Caco-2 (cell line): ENCODE data around the gene CITED2. TPM values are rescaled to one million over a fixed set of nuclear protein-coding genes. Genes with fewer than 3 reads are reported as not detected.
"Not testable (repeated sequence)": the region's sequence is repeated elsewhere in the genome, so short reads cannot be mapped to it uniquely, and the experiment has no call there.

Experiments used
- BruUV-seq: library from RNA; stranded (reverse); fragments of 400-500 nt; replicated peaks from 2 replicates; lab custom pipeline; 2021; lab: Mats Ljungman, UMichigan
- CTCF ChIA-PET: fragments of 300-600 bp; sonication (Branson Sonifier 250); formaldehyde crosslinking; loops from one replicate; lab custom pipeline; 2022; ENCODE audit warnings: antibody characterized with exemption; lab: Charles Lee
- POLR2A ChIA-PET: fragments of 300-600 bp; sonication (Branson Sonifier 250); formaldehyde crosslinking; loops from one replicate; lab custom pipeline; 2022; ENCODE audit warnings: antibody characterized with exemption; lab: Charles Lee
- DNase-seq, 2 experiments: peaks; one replicate each; pipeline versions ENCODE4 v3.0.0 to v3.0.0-alpha.2; 2020 to 2022
- H3K27me3 ChIP-seq: replicated peaks from 2 replicates; pipeline ENCODE4 v1.6.0; 2011; ENCODE audit warnings: low read length; ENCODE audit not compliant: control insufficient read depth, insufficient read depth
- H3K36me3 ChIP-seq: 2 replicates; pipeline ENCODE4 v1.5.1; 2011; ENCODE audit warnings: low read length; ENCODE audit not compliant: control insufficient read depth, insufficient read depth
- H3K4me1 ChIP-seq: fragments of 250-450 bp; sonication (Bioruptor Pico); 2 replicates; pipeline ENCODE4 v1.5.1; 2020; ENCODE audit warnings: mild to moderate bottlenecking
- H3K4me3 ChIP-seq: 2 replicates; pipeline ENCODE4 v1.5.1; 2011; ENCODE audit warnings: low read depth, mild to moderate bottlenecking, control low read depth, low read length
- H3K9me3 ChIP-seq: fragments of 250-450 bp; sonication (Bioruptor Pico); 2 replicates; pipeline ENCODE4 v1.5.1; 2020; ENCODE audit warnings: mild to moderate bottlenecking, moderate library complexity
- H3K27ac Mint-ChIP-seq: one replicate; pipeline ENCODE4 v1.8.0; 2022; ENCODE audit warnings: mixed read lengths; ENCODE audit not compliant: unreplicated experiment
- H3K27me3 Mint-ChIP-seq: one replicate; pipeline ENCODE4 v1.8.0; 2022; ENCODE audit warnings: mixed read lengths; ENCODE audit not compliant: insufficient read depth, unreplicated experiment
- H3K36me3 Mint-ChIP-seq: one replicate; pipeline ENCODE4 v1.8.0; 2022; ENCODE audit warnings: mild to moderate bottlenecking, mixed read lengths; ENCODE audit not compliant: insufficient read depth, unreplicated experiment
- H3K4me1 Mint-ChIP-seq: one replicate; pipeline ENCODE4 v1.8.0; 2022; ENCODE audit warnings: low read depth, mixed read lengths; ENCODE audit not compliant: unreplicated experiment
- H3K4me3 Mint-ChIP-seq: one replicate; pipeline ENCODE4 v1.8.0; 2022; ENCODE audit warnings: mild to moderate bottlenecking, moderate library complexity, mixed read lengths; ENCODE audit not compliant: unreplicated experiment
- H3K9me3 Mint-ChIP-seq: one replicate; pipeline ENCODE4 v1.8.0; 2022; ENCODE audit warnings: mixed read lengths; ENCODE audit not compliant: unreplicated experiment
- CTCF ChIP-seq, 2 experiments: fragments of 200-600 bp in 1 of 2; IDR thresholded peaks; 1 replicate in 1 of 2; 2 replicates in 1 of 2; pipeline versions ENCODE4 v1.5.1 to v1.8.0; 2011 to 2022; ENCODE audit warnings: antibody characterized with exemption in 1 of 2, control low read depth in 1 of 2, inconsistent platforms in 1 of 2, low read depth in 1 of 2, low read length in 1 of 2, mild to moderate bottlenecking in 1 of 2, moderate library complexity in 1 of 2; ENCODE audit not compliant: insufficient read depth in 1 of 2, severe bottlenecking in 1 of 2, unreplicated experiment in 1 of 2
- intact Hi-C: fragments of 100-400 bp; cut with micrococcal nuclease; formaldehyde crosslinking; loops from one replicate; pipeline ENCODE4 v1.10.0; 2022; ENCODE audit not compliant: unreplicated experiment
- total RNA-seq: library from RNA; stranded (reverse); gene quantifications from 2 replicates; pipeline ENCODE4 v1.2.3, GENCODE V29; 2022

CITED2 gene
- total RNA-seq, 1 experiment from 2014 or later = 78.0 TPM

DNA sequence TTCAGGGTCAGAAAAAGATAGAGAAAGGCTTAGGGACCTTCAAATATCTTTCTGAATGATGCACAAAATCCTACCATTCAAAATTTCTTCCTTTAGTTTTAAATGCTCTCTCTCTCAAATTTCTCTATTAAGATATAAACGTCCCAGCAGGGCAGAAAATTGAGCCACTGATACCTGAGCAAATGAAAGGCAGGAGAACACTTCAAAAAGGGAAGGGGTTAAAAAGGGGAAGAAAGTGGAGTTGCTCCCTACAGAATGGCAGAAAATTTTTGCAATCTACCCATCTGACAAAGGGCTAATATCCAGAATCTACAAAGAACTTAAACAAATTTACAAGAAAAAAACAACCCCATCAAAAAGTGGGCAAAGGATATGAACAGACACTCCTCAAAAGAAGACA is 11.3 kb downstream of the CITED2 start:
- H3K27me3 Mint-ChIP-seq, BruUV-seq, H3K4me3 Mint-ChIP-seq, H3K36me3 Mint-ChIP-seq, H3K9me3 Mint-ChIP-seq, H3K36me3 ChIP-seq, POLR2A ChIA-PET, H3K9me3 ChIP-seq, H3K4me3 ChIP-seq, H3K27me3 ChIP-seq, CTCF ChIA-PET, DNase-seq, intact Hi-C loops, H3K27ac Mint-ChIP-seq: not testable (repeated sequence)
- H3K4me1 Mint-ChIP-seq = peaks cover 10% of the 10 kb centered on the region
- H3K4me1 ChIP-seq = peaks cover 11% of the 10 kb centered on the region

DNA sequence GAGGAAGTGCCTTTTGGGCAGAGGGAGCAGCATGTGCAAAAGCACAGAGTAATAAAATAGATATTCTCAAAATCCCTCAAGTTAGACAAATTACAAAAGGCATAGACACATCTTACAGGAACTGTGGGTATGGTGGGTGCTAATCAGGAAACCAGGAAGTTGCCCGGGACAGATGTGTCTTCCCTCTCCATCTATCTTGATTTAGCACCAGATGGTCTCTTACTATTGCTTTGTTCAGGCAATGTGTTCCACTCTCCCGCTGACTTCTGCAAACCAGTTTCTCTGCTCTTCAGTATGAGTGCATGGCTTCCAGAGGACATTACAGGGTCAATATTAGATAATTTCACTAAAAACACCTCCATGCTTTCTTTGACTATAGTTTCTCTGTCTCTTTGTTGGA is 13.2 kb downstream of the CITED2 start:
- no peaks in the 10 kb centered on the region for H3K4me1 Mint-ChIP-seq
- H3K4me3 Mint-ChIP-seq = no peak overlapping the region
- no peak for TF ChIP-seq CTCF (IDR thresholded peaks at IDR 0.05; ENCODE audit: insufficient read depth in 1 of 2, low read depth in 1 of 2, low read length in 1 of 2, severe bottlenecking in 1 of 2, unreplicated experiment in 1 of 2)
- no peak for DNase-seq
- H3K9me3 Mint-ChIP-seq = no peaks in the 10 kb centered on the region
- Histone ChIP-seq H3K27me3 (no peaks in the 10 kb centered on the region), H3K36me3 (no peaks in the 10 kb centered on the region), H3K4me3 (no peak overlapping the region), H3K4me1 (no peaks in the 10 kb centered on the region), H3K9me3 (no peaks in the 10 kb centered on the region)
- POLR2A ChIA-PET = no interaction called here
- CTCF ChIA-PET = no interaction called here
- intact Hi-C loops = no loop called here
- BruUV-seq = no TSS peak
- no peaks in the 10 kb centered on the region for H3K36me3 Mint-ChIP-seq
- H3K27ac Mint-ChIP-seq = no peak overlapping the region
- no peaks in the 10 kb centered on the region for H3K27me3 Mint-ChIP-seq

GRCh38 chr6:139356924-139357323 is 17.5 kb downstream of the CITED2 start:
- H3K27me3 Mint-ChIP-seq = peaks cover 3% of the 10 kb centered on the region
- no peaks in the 10 kb centered on the region for H3K4me1 Mint-ChIP-seq
- H3K27ac Mint-ChIP-seq = no peak overlapping the region
- ChIA-PET CTCF (interaction anchor here (1.5 kb wide), 1 partner anchor 138 kb away, joined by 3 read pairs; no protein-coding TSS in a partner anchor), POLR2A (no interaction called here)
- H3K9me3 ChIP-seq = no peaks in the 10 kb centered on the region
- no peaks in the 10 kb centered on the region for H3K9me3 Mint-ChIP-seq
- H3K4me1 ChIP-seq = no peaks in the 10 kb centered on the region
- intact Hi-C loops = no loop called here
- no peaks in the 10 kb centered on the region for H3K36me3 ChIP-seq
- TF ChIP-seq CTCF (IDR thresholded peaks at IDR 0.05; ENCODE audit: insufficient read depth in 1 of 2, low read depth in 1 of 2, low read length in 1 of 2, severe bottlenecking in 1 of 2, unreplicated experiment in 1 of 2) = no peak
- DNase-seq = no peak
- BruUV-seq = no TSS peak
- no peaks in the 10 kb centered on the region for H3K27me3 ChIP-seq
- H3K36me3 Mint-ChIP-seq = no peaks in the 10 kb centered on the region
- no peak overlapping the region for H3K4me3 Mint-ChIP-seq
- no peak overlapping the region for H3K4me3 ChIP-seq
